Kidney (tissue), 14 donors: Measurements from ENCODE around the gene PTPRM. TPM values are rescaled to one million over a fixed set of nuclear protein-coding genes. Genes with fewer than 3 reads are reported as not detected.

Experiments
- DNase-seq, 5 donors: peaks; one replicate each; pipeline ENCODE4 v3.0.0-alpha.2; 2013 to 2020
- FAIRE-seq: peaks from 2 replicates; lab custom pipeline; 2012; peaks lifted over from hg19 to GRCh38; lab: Jason Lieb, UNC
- H3K27ac ChIP-seq, 2 donors: one replicate each; pipeline ENCODE4 v1.7.0; 2013; ENCODE audit warnings: low read depth in 2 of 2, low read length in 2 of 2, inconsistent platforms in 1 of 2
- H3K27me3 ChIP-seq: one replicate; pipeline ENCODE4 v1.7.1; 2013; ENCODE audit warnings: low read length, inconsistent platforms; ENCODE audit not compliant: control insufficient read depth, insufficient read depth
- H3K36me3 ChIP-seq, 3 donors: one replicate each; pipeline versions ENCODE4 v1.7.0 to v1.7.1; 2013; ENCODE audit warnings: low read length in 3 of 3, control low read depth in 1 of 3, inconsistent platforms in 1 of 3; ENCODE audit not compliant: insufficient read depth in 3 of 3, control insufficient read depth in 2 of 3
- H3K4me1 ChIP-seq, 3 donors: one replicate each; pipeline versions ENCODE4 v1.7.0 to v1.7.1; 2013; ENCODE audit warnings: low read length in 3 of 3, inconsistent platforms in 1 of 3, low read depth in 1 of 3; ENCODE audit not compliant: control insufficient read depth in 2 of 3, insufficient read depth in 2 of 3
- H3K4me3 ChIP-seq, 3 donors: one replicate each; pipeline versions ENCODE4 v1.7.0 to v1.8.1; 2013; ENCODE audit warnings: low read length in 3 of 3, control low read depth in 1 of 3, inconsistent platforms in 1 of 3
- H3K9ac ChIP-seq, 3 donors: one replicate each; pipeline versions ENCODE4 v1.7.0 to v1.7.1; 2013; ENCODE audit warnings: low read length in 3 of 3, control low read depth in 1 of 3, inconsistent platforms in 1 of 3
- H3K9me3 ChIP-seq, 3 donors: one replicate each; pipeline versions ENCODE4 v1.7.0 to v1.7.1; 2013; ENCODE audit warnings: low read length in 3 of 3, control low read depth in 1 of 3, inconsistent platforms in 1 of 3; ENCODE audit not compliant: control insufficient read depth in 2 of 3, insufficient read depth in 1 of 3
- intact Hi-C: fragments of 100-400 bp; cut with DNase I; formaldehyde crosslinking; loops from one replicate; pipeline ENCODE4 v1.11.1; 2022
- polyA plus RNA-seq: library from polyadenylated mRNA; stranded (reverse); fragments of 350-450 nt; fragmentation: Illumina TruSeq; extraction: RNeasy Lipid Tissue Mini Kit (QIAGEN cat#74804); gene quantifications from one replicate; pipeline ENCODE4 v1.2.3, GENCODE V29; 2014; ENCODE audit warnings: low read depth, low replicate concordance; ENCODE audit not compliant: insufficient read depth
- total RNA-seq: library from RNA; stranded (reverse); fragmentation: NEBNext Ultra II Directional; extraction: Animal tissue kit (Norgen Biotek cat#: 25700); gene quantifications from one replicate; pipeline ENCODE4 v1.2.1, GENCODE V29; 2021
- TF ChIP-seq, protein P1 (sequence below): IDR thresholded peaks from 3 replicates; pipeline ENCODE4 v1.5.1; 2012; ENCODE audit warnings: mild to moderate bottlenecking, moderate library complexity, borderline replicate concordance; ENCODE audit not compliant: insufficient read depth; ENCODE audit errors: extremely low read depth
- donor health status: control.
- donor health status: control.
- donor health status: control.
- donor health status: control.
- donor health status: control.
- donor health status: DM: yes; HTN: yes; CAD: no.
- donor health status: Normal renal cell carcinoma (clear cell type).

PTPRM gene
- total and polyA plus RNA-seq, 2 donors from 2014 or later = 52.4 to 98.9 TPM

DNA sequence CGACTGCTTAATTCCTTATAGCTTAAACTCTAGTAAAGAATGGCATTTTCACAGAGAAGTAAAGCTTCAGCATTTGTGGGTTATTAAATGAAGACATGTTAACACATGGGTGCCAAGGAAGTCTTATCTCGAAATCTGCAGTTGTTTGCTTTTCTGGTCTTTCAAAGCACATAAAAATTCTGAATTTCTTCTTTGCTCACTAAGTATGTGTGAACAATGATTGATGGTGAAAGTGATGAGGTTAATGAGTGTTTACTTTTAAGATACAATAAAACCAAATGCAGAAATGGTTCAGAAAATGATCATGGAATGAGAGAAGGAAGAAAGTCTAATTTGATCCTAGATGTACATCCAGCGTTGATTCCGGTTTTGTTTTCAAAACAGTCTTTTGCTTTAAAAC, 807.6 kb downstream of the PTPRM start:
- no peak for FAIRE-seq
- intact Hi-C loops = no loop called here
- DNase-seq = no peak
- Histone ChIP-seq H3K4me3 (no peak overlapping the region), H3K4me1 (peaks cover 0 to 3% (median 0%) of the 10 kb centered on the region in 3 donors), H3K9ac (no peak overlapping the region), H3K27ac (no peak overlapping the region), H3K27me3 (no peaks in the 10 kb centered on the region), H3K9me3 (no peaks in the 10 kb centered on the region), H3K36me3 (peaks cover 0 to 18% (median 18%) of the 10 kb centered on the region in 3 donors)
- TF ChIP-seq, protein P1, sequence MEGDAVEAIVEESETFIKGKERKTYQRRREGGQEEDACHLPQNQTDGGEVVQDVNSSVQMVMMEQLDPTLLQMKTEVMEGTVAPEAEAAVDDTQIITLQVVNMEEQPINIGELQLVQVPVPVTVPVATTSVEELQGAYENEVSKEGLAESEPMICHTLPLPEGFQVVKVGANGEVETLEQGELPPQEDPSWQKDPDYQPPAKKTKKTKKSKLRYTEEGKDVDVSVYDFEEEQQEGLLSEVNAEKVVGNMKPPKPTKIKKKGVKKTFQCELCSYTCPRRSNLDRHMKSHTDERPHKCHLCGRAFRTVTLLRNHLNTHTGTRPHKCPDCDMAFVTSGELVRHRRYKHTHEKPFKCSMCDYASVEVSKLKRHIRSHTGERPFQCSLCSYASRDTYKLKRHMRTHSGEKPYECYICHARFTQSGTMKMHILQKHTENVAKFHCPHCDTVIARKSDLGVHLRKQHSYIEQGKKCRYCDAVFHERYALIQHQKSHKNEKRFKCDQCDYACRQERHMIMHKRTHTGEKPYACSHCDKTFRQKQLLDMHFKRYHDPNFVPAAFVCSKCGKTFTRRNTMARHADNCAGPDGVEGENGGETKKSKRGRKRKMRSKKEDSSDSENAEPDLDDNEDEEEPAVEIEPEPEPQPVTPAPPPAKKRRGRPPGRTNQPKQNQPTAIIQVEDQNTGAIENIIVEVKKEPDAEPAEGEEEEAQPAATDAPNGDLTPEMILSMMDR = no peak

DNA sequence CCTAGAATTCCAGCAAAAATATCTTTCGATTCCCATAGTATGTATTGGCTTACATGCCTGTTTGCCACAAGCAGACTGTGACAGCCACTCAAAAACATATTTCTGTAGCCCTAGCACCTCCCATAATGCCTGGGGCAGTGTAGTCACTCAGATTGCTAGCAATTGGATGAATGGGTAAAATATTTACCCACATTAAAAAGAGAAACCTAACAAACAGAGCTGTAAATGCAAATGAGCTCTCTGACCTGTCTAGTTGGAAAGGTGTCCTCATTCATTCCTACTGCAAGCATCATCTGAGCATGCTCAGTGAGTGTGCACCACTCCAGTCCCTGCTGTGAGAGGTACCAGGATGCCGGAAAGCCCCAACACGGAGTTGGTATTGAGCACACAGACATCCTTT, 808.1 kb downstream of the PTPRM start:
- intact Hi-C loops = no loop called here
- no peak for DNase-seq
- Histone ChIP-seq H3K4me3 (no peak overlapping the region), H3K27ac (no peak overlapping the region), H3K9ac (no peak overlapping the region), H3K36me3 (peaks cover 0 to 21% (median 18%) of the 10 kb centered on the region in 3 donors), H3K27me3 (no peaks in the 10 kb centered on the region), H3K9me3 (no peaks in the 10 kb centered on the region), H3K4me1 (peaks cover 0 to 3% (median 0%) of the 10 kb centered on the region in 3 donors)
- no peak for FAIRE-seq
- TF ChIP-seq, protein P1 = no peak

DNA sequence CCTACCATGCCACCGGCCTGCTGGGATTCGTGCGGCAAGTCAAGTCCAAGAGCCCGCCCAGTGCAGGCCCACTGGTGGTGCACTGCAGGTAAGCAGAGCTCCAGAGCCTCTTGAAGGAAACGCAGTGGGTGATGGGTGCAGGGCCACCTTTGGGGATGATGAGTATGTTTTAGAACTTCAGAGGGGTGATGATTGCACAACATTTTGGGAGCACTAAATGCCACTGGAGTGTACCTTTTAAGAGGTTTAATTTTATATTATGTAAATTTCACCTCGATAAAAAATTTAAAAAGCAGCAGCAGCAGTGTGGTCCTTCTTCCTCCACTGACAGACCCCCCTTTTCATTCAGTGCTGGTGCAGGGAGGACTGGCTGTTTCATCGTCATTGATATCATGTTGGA, 809.0 kb downstream of the PTPRM start:
- DNase-seq (no peak), FAIRE-seq (no peak)
- H3K27ac ChIP-seq = no peak overlapping the region
- H3K9ac ChIP-seq = no peak overlapping the region
- H3K4me3 ChIP-seq = no peak overlapping the region
- intact Hi-C loops = no loop called here
- peaks cover 0 to 3% (median 0%) of the 10 kb centered on the region in 3 donors for H3K4me1 ChIP-seq
- H3K9me3 ChIP-seq = no peaks in the 10 kb centered on the region
- peaks cover 0 to 25% (median 18%) of the 10 kb centered on the region in 3 donors for H3K36me3 ChIP-seq
- H3K27me3 ChIP-seq = no peaks in the 10 kb centered on the region
- TF ChIP-seq, protein P1 = no peak
